Prostate gland (tissue), 2 donors: ENCODE data around the gene CEP95. TPM values are rescaled to one million over a fixed set of nuclear protein-coding genes. Genes with fewer than 3 reads are reported as not detected.

ENCODE experiments used
- DNase-seq: peaks from one replicate; pipeline ENCODE4 v3.0.0-alpha.2; 2019; ENCODE audit warnings: low spot score
- H3K27ac ChIP-seq, 2 donors: fragments of 200-600 bp; sonication (generic); 2 replicates each; pipeline ENCODE4 v1.5.1; 2017 to 2019
- H3K27me3 ChIP-seq: fragments of 200-600 bp; sonication (generic); replicated peaks from 2 replicates; pipeline ENCODE4 v1.5.1; 2019; ENCODE audit not compliant: insufficient read depth
- H3K36me3 ChIP-seq, 2 donors: fragments of 200-600 bp; sonication (generic); 1 replicate in 1 of 2; 2 replicates in 1 of 2; pipeline versions ENCODE4 v1.5.1 to v1.8.1; 2017 to 2019
- H3K4me1 ChIP-seq: fragments of 200-600 bp; sonication (generic); replicated peaks from 2 replicates; pipeline ENCODE4 v1.5.1; 2019
- H3K4me3 ChIP-seq, 2 donors: fragments of 200-600 bp; sonication (generic); 2 replicates each; pipeline ENCODE4 v1.5.1; 2017 to 2019
- H3K9me3 ChIP-seq: fragments of 200-600 bp; sonication (generic); 2 replicates; pipeline ENCODE4 v1.5.1; 2017
- CTCF ChIP-seq, 4 experiments: fragments of 200-600 bp in 2 of 4; fragments of 450-650 bp in 2 of 4; sonication (generic) in 2 of 4; IDR thresholded peaks; 1 replicate in 3 of 4; 2 replicates in 1 of 4; pipeline ENCODE4 v1.5.1; 2016 to 2019; ENCODE audit warnings: antibody characterized with exemption in 4 of 4, mild to moderate bottlenecking in 2 of 4, moderate library complexity in 2 of 4
- POLR2A ChIP-seq: fragments of 450-650 bp; IDR thresholded peaks from one replicate; pipeline ENCODE4 v1.6.1; 2016; ENCODE audit warnings: antibody characterized with exemption, mild to moderate bottlenecking
- POLR2AphosphoS5 ChIP-seq: sonication (generic); formaldehyde crosslinking; IDR thresholded peaks from one replicate; pipeline ENCODE4 v1.6.1; 2017; ENCODE audit warnings: antibody characterized with exemption
- WGBS: methylation state at CpG from one replicate; pipeline ENCODE4 v1.1.5; 2018; 5-methylcytosine and 5-hydroxymethylcytosine counted together
- intact Hi-C: fragments of 100-400 bp; cut with DNase I; formaldehyde crosslinking; loops from one replicate; pipeline ENCODE4 v1.14.2; 2022
- total RNA-seq, 2 donors: library from RNA; depleted of rRNA; stranded (reverse); fragments of >200 nt; gene quantifications; one replicate each; pipeline ENCODE4 v1.1.0, GENCODE V29; 2016

CEP95 gene
- total RNA-seq, 2 donors from 2014 or later, result 26.8 to 50.6 TPM

- Histone ChIP-seq H3K36me3 (no peaks in the 10 kb centered on the region), H3K27me3 (no peaks in the 10 kb centered on the region), H3K9me3 (no peaks in the 10 kb centered on the region), H3K27ac (peak overlapping the region; percentile 53 to 64), H3K4me3 (no peak overlapping the region), H3K4me1 (peaks cover 20% of the 10 kb centered on the region)
- peak; percentile 17 for DNase-seq
- WGBS, result 49% methylated on average over 2 of the region's 2 CpGs
- intact Hi-C loops, result no loop called here
- TF ChIP-seq POLR2AphosphoS5 (peak; percentile 60), POLR2A (no peak)
These were observed 30.1 kb downstream of the CEP95 start for GRCh38 chr17:64536913-64537312.

- intact Hi-C loops, result no loop called here
- TF ChIP-seq POLR2A, result no peak
- TF ChIP-seq POLR2AphosphoS5, result no peak
- no peak for TF ChIP-seq CTCF (IDR thresholded peaks at IDR 0.05)
- WGBS, result 67% methylated on average over 5 of the region's 5 CpGs
- Histone ChIP-seq H3K4me3 (no peak overlapping the region), H3K4me1 (peaks cover 20% of the 10 kb centered on the region), H3K9me3 (no peaks in the 10 kb centered on the region), H3K27ac (peak overlapping the region in 1 of 2 donors; percentile 64), H3K27me3 (no peaks in the 10 kb centered on the region), H3K36me3 (no peaks in the 10 kb centered on the region)
- DNase-seq, result no peak
These were observed 30.7 kb downstream of the CEP95 start for GRCh38 chr17:64537488-64537887.

GRCh38 chr17:64538508-64539130 is 31.8 kb downstream of the CEP95 start:
- H3K27ac ChIP-seq, result peak overlapping the region; percentile 21 to 64
- intact Hi-C loops, result no loop called here

GRCh38 chr17:64540118-64540776 is 33.5 kb downstream of the CEP95 start:
- Histone ChIP-seq H3K27me3 (no peaks in the 10 kb centered on the region), H3K36me3 (no peaks in the 10 kb centered on the region), H3K27ac (peak overlapping the region; percentile 57 to 64), H3K4me3 (no peak overlapping the region), H3K9me3 (no peaks in the 10 kb centered on the region), H3K4me1 (peaks cover 20% of the 10 kb centered on the region)
- peak; percentile 61 for TF ChIP-seq POLR2AphosphoS5
- TF ChIP-seq CTCF (IDR thresholded peaks at IDR 0.05), result no peak
- 80% methylated on average over 5 of the region's 5 CpGs for WGBS
- intact Hi-C loops, result no loop called here
- no peak for DNase-seq

More at GRCh38 chr17:64538508-64539130, 31.8 kb downstream of the CEP95 start:
- Histone ChIP-seq H3K27me3 (no peaks in the 10 kb centered on the region), H3K4me1 (peaks cover 20% of the 10 kb centered on the region), H3K4me3 (no peak overlapping the region), H3K36me3 (no peaks in the 10 kb centered on the region), H3K9me3 (no peaks in the 10 kb centered on the region)
- 81% methylated on average over 7 of the region's 7 CpGs for WGBS
- DNase-seq, result no peak
- no peak for TF ChIP-seq POLR2A
- TF ChIP-seq POLR2AphosphoS5, result no peak
- TF ChIP-seq CTCF (IDR thresholded peaks at IDR 0.05), result no peak

- Histone ChIP-seq H3K9me3 (no peaks in the 10 kb centered on the region), H3K27me3 (no peaks in the 10 kb centered on the region), H3K4me1 (peaks cover 7% of the 10 kb centered on the region), H3K27ac (no peak overlapping the region), H3K4me3 (no peak overlapping the region), H3K36me3 (no peaks in the 10 kb centered on the region)
- no peak for TF ChIP-seq POLR2AphosphoS5
- DNase-seq, result no peak
- 95% methylated on average over 2 of the region's 2 CpGs for WGBS
- intact Hi-C loops, result no loop called here
These were observed 38.0 kb downstream of the CEP95 start for GRCh38 chr17:64544742-64545141.

GRCh38 chr17:64546716-64547115 is 39.9 kb downstream of the CEP95 start:
- Histone ChIP-seq H3K27ac (no peak overlapping the region), H3K9me3 (no peaks in the 10 kb centered on the region), H3K27me3 (no peaks in the 10 kb centered on the region), H3K4me1 (no peaks in the 10 kb centered on the region), H3K4me3 (no peak overlapping the region), H3K36me3 (no peaks in the 10 kb centered on the region)
- no peak for DNase-seq
- 89% methylated on average over 7 of the region's 7 CpGs for WGBS
- intact Hi-C loops, result no loop called here
- TF ChIP-seq POLR2AphosphoS5 (no peak), POLR2A (no peak), CTCF (IDR thresholded peaks at IDR 0.05) (no peak)
